Measurements from ENCODE around the gene PSTPIP1.

The PSTPIP1 gene

GRCh38 chr15:77075528-77075927 lies 80.6 kb downstream of the PSTPIP1 start:
- FAIRE-seq = no peak

GRCh38 chr15:77076323-77076915 lies 81.5 kb downstream of the PSTPIP1 start:
- FAIRE-seq = no peak

DNA sequence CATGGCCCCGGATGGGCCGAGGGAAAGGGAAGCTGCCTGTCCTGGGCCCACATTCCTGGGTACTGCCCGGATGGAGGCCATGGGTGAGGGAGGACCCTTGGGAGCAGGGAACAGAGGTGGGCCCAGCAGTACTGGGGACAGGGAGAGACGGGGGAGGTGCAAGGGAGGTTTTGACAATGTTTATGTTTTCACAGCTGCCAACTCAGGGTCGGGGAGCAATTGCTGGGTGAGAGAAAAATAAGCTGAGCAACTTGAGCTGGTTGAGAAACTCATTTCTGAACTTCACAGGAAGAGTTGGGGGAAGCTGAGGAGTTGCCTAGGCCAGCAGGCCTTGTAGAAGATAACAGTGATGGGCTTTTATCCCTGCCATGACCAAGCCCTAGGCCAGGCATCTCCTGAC lies 87.0 kb downstream of the PSTPIP1 start:
- no peak for FAIRE-seq

DNA sequence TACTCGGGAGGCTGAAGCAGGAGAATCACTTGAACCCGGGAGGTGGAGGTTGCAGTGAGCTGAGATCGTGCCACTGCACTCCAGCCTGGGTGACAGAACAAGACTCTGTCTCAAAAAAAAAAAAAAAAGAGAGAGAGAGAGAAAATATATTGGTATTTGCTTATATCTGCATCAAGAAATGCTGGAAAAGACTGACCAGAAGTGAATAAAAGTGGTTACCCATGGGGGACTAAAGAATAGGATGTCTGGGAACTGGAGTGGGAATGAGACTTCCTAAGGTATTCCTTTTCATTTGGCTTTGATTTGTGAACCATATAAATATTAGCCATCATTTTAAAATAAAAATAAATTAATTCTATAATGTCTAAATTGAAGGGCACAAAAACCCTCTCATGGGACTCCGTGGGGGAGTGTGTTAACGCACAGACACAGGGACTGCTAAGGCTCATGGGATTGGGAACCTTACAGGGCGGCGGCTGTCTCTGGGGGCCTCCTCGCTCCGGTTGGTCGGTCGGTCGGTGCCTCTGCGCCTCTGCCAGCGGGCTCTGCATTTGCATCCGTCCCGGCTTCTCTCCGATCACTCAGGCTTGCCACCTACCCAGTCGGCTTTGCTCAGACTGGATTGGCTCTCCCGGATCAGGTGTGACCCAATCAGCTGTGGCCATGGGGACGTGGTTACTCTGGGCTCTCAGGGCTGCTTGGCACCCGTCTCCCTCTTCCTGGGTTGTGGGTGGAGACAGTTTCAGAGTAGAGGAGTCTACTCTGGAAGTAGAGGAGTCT lies 88.6 kb downstream of the PSTPIP1 start:
- peak; percentile 96 for FAIRE-seq

GRCh38 chr15:77084436-77084835 lies 89.5 kb downstream of the PSTPIP1 start:
- FAIRE-seq = no peak

GRCh38 chr15:77085297-77085696 lies 90.4 kb downstream of the PSTPIP1 start:
- FAIRE-seq = no peak
